Esophagus squamous epithelium (tissue), 4 donors: Measurements from ENCODE around the gene SCUBE2.

Experiments used
- CTCF ChIP-seq, 6 experiments: fragments of 450-650 bp in 4 of 6; fragments of 200-600 bp in 2 of 6; sonication (generic) in 2 of 6; IDR thresholded peaks; one replicate each; pipeline ENCODE4 v1.5.1; 2016 to 2019; ENCODE audit warnings: antibody characterized with exemption in 6 of 6, mild to moderate bottlenecking in 4 of 6, moderate library complexity in 4 of 6
- POLR2A ChIP-seq, 4 donors: fragments of 450-650 bp; IDR thresholded peaks; one replicate each; pipeline ENCODE4 v1.6.1; 2017; ENCODE audit warnings: antibody characterized with exemption in 4 of 4, mild to moderate bottlenecking in 4 of 4, moderate library complexity in 3 of 4

- TF ChIP-seq POLR2A (IDR thresholded peaks at IDR 0.05) (no peak), CTCF (IDR thresholded peaks at IDR 0.05) (no peak)
Observed at GRCh38 chr11:8980485-8980884, 110.9 kb downstream of the SCUBE2 start.
